ENCODE measurements around the gene GRPEL1. TPM values are rescaled to one million over a fixed set of nuclear protein-coding genes. Genes with fewer than 3 reads are reported as not detected.

GRPEL1 gene
- polyA plus RNA-seq, 1 donor from 2014 or later = 28.5 TPM

DNA sequence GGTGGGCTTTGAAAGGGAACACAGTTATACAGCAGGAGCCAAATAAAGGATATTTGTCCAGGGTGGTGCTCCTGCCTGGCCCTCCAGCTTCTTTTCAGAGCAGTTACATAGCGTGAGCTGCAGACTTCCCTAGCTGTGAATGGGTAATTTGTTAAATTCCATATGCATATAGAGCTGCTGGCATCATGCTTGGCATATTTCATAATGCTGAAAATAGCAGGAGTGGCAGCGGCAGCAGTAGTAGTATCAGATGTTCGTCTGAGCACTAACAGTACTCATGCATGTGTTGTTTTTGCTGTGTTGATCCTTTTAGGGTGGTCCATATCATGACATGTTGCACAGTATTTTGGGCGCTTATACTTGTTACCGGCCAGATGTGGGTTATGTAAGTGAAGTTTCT is 58.3 kb downstream of the GRPEL1 start:
- H3K9ac ChIP-seq (ENCODE audit: low read length) = no peak overlapping the region
- TF ChIP-seq, protein P1, sequence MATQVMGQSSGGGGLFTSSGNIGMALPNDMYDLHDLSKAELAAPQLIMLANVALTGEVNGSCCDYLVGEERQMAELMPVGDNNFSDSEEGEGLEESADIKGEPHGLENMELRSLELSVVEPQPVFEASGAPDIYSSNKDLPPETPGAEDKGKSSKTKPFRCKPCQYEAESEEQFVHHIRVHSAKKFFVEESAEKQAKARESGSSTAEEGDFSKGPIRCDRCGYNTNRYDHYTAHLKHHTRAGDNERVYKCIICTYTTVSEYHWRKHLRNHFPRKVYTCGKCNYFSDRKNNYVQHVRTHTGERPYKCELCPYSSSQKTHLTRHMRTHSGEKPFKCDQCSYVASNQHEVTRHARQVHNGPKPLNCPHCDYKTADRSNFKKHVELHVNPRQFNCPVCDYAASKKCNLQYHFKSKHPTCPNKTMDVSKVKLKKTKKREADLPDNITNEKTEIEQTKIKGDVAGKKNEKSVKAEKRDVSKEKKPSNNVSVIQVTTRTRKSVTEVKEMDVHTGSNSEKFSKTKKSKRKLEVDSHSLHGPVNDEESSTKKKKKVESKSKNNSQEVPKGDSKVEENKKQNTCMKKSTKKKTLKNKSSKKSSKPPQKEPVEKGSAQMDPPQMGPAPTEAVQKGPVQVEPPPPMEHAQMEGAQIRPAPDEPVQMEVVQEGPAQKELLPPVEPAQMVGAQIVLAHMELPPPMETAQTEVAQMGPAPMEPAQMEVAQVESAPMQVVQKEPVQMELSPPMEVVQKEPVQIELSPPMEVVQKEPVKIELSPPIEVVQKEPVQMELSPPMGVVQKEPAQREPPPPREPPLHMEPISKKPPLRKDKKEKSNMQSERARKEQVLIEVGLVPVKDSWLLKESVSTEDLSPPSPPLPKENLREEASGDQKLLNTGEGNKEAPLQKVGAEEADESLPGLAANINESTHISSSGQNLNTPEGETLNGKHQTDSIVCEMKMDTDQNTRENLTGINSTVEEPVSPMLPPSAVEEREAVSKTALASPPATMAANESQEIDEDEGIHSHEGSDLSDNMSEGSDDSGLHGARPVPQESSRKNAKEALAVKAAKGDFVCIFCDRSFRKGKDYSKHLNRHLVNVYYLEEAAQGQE (IDR thresholded peaks at IDR 0.05; ENCODE audit: borderline replicate concordance) = no peak
- TF ChIP-seq EZH2 (IDR thresholded peaks at IDR 0.05; ENCODE audit: borderline replicate concordance, insufficient read depth, low read length, poor library complexity, severe bottlenecking) (no peak), EP300 (conservative IDR thresholded peaks at IDR 0.05; ENCODE audit: poor library complexity, severe bottlenecking) (no peak), TAF1 (IDR thresholded peaks at IDR 0.05; ENCODE audit: low read depth) (no peak), SMC3 (conservative IDR thresholded peaks at IDR 0.05; ENCODE audit: poor library complexity) (no peak), MXI1 (conservative IDR thresholded peaks at IDR 0.05; ENCODE audit: poor library complexity, severe bottlenecking) (no peak), RAD21 (conservative IDR thresholded peaks at IDR 0.05) (no peak), POLR2AphosphoS5 (IDR thresholded peaks at IDR 0.05) (no peak)
- TF ChIP-seq, protein P2, sequence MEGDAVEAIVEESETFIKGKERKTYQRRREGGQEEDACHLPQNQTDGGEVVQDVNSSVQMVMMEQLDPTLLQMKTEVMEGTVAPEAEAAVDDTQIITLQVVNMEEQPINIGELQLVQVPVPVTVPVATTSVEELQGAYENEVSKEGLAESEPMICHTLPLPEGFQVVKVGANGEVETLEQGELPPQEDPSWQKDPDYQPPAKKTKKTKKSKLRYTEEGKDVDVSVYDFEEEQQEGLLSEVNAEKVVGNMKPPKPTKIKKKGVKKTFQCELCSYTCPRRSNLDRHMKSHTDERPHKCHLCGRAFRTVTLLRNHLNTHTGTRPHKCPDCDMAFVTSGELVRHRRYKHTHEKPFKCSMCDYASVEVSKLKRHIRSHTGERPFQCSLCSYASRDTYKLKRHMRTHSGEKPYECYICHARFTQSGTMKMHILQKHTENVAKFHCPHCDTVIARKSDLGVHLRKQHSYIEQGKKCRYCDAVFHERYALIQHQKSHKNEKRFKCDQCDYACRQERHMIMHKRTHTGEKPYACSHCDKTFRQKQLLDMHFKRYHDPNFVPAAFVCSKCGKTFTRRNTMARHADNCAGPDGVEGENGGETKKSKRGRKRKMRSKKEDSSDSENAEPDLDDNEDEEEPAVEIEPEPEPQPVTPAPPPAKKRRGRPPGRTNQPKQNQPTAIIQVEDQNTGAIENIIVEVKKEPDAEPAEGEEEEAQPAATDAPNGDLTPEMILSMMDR (IDR thresholded peaks at IDR 0.05; ENCODE audit: poor library complexity, severe bottlenecking) = no peak

More for the DNA sequence above, 58.3 kb downstream of the GRPEL1 start:
- Histone ChIP-seq H3K9me3 (ENCODE audit: low read length) (no peaks in the 10 kb centered on the region), H3F3A (ENCODE audit: insufficient read depth, low read length, poor library complexity, severe bottlenecking) (no peaks in the 10 kb centered on the region), H3K79me2 (replicated peaks; ENCODE audit: insufficient read depth, low read length) (no peaks in the 10 kb centered on the region), H3K9me2 (ENCODE audit: insufficient read depth, low read length) (no peaks in the 10 kb centered on the region), H2AFZ (ENCODE audit: low read depth, low read length) (no peak overlapping the region), H4K20me1 (ENCODE audit: insufficient read depth) (no peaks in the 10 kb centered on the region), H3K27me3 (ENCODE audit: insufficient read depth, low read depth, low read length) (no peaks in the 10 kb centered on the region), H3K4me2 (ENCODE audit: low read length) (no peak overlapping the region), H3K36me3 (ENCODE audit: insufficient read depth, low read length) (no peaks in the 10 kb centered on the region), H3K27ac (ENCODE audit: low read length) (no peak overlapping the region), H3K4me3 (ENCODE audit: low read length) (no peak overlapping the region)

Other genes with a start within 250 kb of the GRPEL1 start
- gene TBC1D14, start 158.2 kb downstream of the GRPEL1 start, polyA plus RNA-seq = 125 and 133 TPM in 2 replicates
- 13.9 and 14.9 TPM in 2 replicates for gene TADA2B, start 24.7 kb downstream of the GRPEL1 start, polyA plus RNA-seq
- 1.0 and 2.6 TPM in 2 replicates for gene SORCS2, start 124.5 kb upstream of the GRPEL1 start, polyA plus RNA-seq

Measured in neural cell (in vitro differentiated cells).